DOHH2 (cell line): ENCODE data around the gene SMARCB1.

Experiments
- CTCF ChIP-seq: fragments of 200-600 bp; sonication (generic); IDR thresholded peaks from one replicate; pipeline ENCODE4 v1.5.1; 2014; ENCODE audit warnings: antibody characterized with exemption, mild to moderate bottlenecking, low read depth, low read length; ENCODE audit not compliant: poor library complexity, severe bottlenecking
- EZH2phosphoT487 ChIP-seq: fragments of 200-600 bp; sonication (generic); IDR thresholded peaks from 2 replicates; pipeline ENCODE4 v1.6.1; 2017; ENCODE audit warnings: borderline replicate concordance, mild to moderate bottlenecking, antibody characterized with exemption, low read length, moderate library complexity, mixed read lengths

GRCh38 chr22:23754980-23755636, 31.7 kb upstream of the SMARCB1 start:
- TF ChIP-seq CTCF, result no peak
- no peak for TF ChIP-seq EZH2phosphoT487
